HepG2 (cell line): ENCODE measurements around the gene OBSL1. TPM values are rescaled to one million over a fixed set of nuclear protein-coding genes. Genes with fewer than 3 reads are reported as not detected.

Experiments
- BCL6 ChIP-seq: IDR thresholded peaks from 2 replicates; pipeline ENCODE4 v1.6.1; 2016; ENCODE audit warnings: missing genetic modification reagents, missing compliant biosample characterization
- GMEB2 ChIP-seq: IDR thresholded peaks from 2 replicates; pipeline ENCODE4 v1.6.1; 2016; ENCODE audit warnings: missing biosample characterization, missing genetic modification reagents, low read depth
- GTF3A ChIP-seq: sonication (generic); formaldehyde crosslinking; conservative IDR thresholded peaks from 2 replicates; pipeline ENCODE4 v1.4.0; 2020; ENCODE audit warnings: mild to moderate bottlenecking, missing genetic modification reagents
- MEF2D ChIP-seq: sonication (generic); formaldehyde crosslinking; IDR thresholded peaks from 2 replicates; pipeline ENCODE4 v1.5.1; 2020; ENCODE audit warnings: mild to moderate bottlenecking, missing genetic modification reagents
- PITX1 ChIP-seq: sonication (generic); formaldehyde crosslinking; IDR thresholded peaks from 2 replicates; pipeline ENCODE4 v1.5.1; 2020; ENCODE audit warnings: mild to moderate bottlenecking, missing genetic modification reagents
- RNF219 ChIP-seq: sonication (generic); formaldehyde crosslinking; IDR thresholded peaks from 2 replicates; pipeline ENCODE4 v1.5.0; 2020; ENCODE audit warnings: mild to moderate bottlenecking, missing genetic modification reagents
- SNAPC2 ChIP-seq: sonication (generic); formaldehyde crosslinking; IDR thresholded peaks from 2 replicates; pipeline ENCODE4 v1.8.1; 2022; ENCODE audit warnings: mild to moderate bottlenecking, missing genetic modification reagents
- ZNF598 ChIP-seq: sonication (generic); formaldehyde crosslinking; IDR thresholded peaks from 2 replicates; pipeline ENCODE4 v1.5.1; 2020; ENCODE audit warnings: mild to moderate bottlenecking, missing genetic modification reagents, borderline replicate concordance
- ZNF790 ChIP-seq: sonication (generic); formaldehyde crosslinking; IDR thresholded peaks from 2 replicates; pipeline ENCODE4 v1.8.0; 2022; ENCODE audit warnings: missing genetic modification reagents, mild to moderate bottlenecking, borderline replicate concordance
- polyA plus RNA-seq, 8 experiments: library from polyadenylated mRNA; depleted of rRNA in 3 of 8; stranded (reverse) in 7 of 8; unstranded in 1 of 8; fragments of >200 nt; fragmentation: Illumina TruSeq in 4 of 8; extraction: Trizol in 4 of 8; gene quantifications; 2 replicates each; pipeline versions ENCODE4 v1.2.1 to v1.2.3, GENCODE V29; 2011 to 2016; ENCODE audit warnings: low read depth in 4 of 8, missing spikeins in 1 of 8, mixed read lengths in 1 of 8; ENCODE audit not compliant: insufficient read depth in 1 of 8
- total RNA-seq, 5 experiments: library from RNA; depleted of rRNA; stranded (reverse); fragments of >200 nt; fragmentation: Illumina TruSeq; extraction: Trizol; gene quantifications; 2 replicates each; pipeline ENCODE4 v1.2.3, GENCODE V29; 2016; ENCODE audit warnings: low read depth in 1 of 5
- TF ChIP-seq, protein P1 (sequence below): sonication (generic); formaldehyde crosslinking; IDR thresholded peaks from 2 replicates; pipeline ENCODE4 v1.5.0; 2020; ENCODE audit warnings: mild to moderate bottlenecking, missing genetic modification reagents, moderate library complexity
- TF ChIP-seq, protein P2 (sequence below): sonication (generic); formaldehyde crosslinking; IDR thresholded peaks from 2 replicates; pipeline ENCODE4 v1.5.0; 2020; ENCODE audit warnings: missing genetic modification reagents
- TF ChIP-seq, protein P3 (sequence below): IDR thresholded peaks from 2 replicates; pipeline ENCODE4 v1.6.1; 2016; ENCODE audit warnings: control low read depth
- TF ChIP-seq, protein P4 (sequence below): IDR thresholded peaks from 2 replicates; pipeline ENCODE4 v1.6.1; 2016; ENCODE audit warnings: missing compliant biosample characterization, missing genetic modification reagents, borderline replicate concordance
- TF ChIP-seq, protein P5 (sequence below): sonication (generic); formaldehyde crosslinking; IDR thresholded peaks from 2 replicates; pipeline ENCODE4 v1.8.1; 2022; ENCODE audit warnings: low read depth, mild to moderate bottlenecking, missing genetic modification reagents

Gene OBSL1
- total and polyA plus RNA-seq, 2 of the 13 experiments (the other 11 are each of a cell fraction or from before 2014, with no cell fraction given), result 86.7 to 218 TPM

DNA sequence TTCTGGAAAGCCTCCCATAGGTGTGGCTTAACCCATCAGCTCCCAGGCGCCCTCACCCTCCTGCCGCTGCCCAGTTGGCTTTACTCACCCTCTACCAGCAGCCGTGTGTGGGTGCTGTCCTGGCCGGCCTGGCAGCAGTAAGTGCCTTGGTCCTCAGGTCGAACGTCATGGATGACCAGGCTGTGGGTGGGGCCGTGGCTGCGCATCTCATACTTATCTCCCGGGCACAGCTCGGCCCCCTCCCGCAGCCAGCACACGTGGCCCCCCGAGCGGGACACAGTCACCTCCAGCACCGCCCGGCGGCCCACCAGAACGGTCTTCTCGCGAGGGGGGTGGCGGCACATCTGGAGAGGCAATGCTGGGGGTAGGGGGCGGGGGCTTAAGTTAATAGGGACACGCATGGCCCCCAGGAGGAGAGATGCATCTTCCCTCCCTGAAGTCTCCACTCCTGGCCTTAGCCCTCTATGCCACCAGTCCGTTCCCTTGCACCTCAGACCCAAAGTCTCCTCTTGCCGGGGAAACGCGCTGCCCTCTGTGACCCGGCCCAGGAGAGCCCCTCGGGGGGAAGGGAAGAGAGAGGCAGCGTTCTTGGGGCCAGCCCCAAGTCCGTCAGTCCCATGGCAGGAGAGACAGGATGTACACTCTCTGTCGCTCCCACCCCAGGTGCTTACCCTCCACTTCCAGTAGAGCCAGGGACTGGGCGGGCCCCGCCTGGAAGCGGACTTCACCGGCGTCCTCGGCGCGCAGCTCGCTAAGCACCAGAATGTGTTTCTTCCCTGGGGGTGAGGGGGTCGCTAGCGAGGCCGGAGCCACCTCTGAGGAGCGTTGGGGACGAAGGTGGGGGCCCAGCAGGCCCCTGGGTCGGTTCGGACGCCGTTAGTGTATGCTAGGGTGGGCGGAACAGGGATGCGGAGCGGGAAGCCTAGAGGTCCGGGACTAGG lies 19.6 kb downstream of the OBSL1 start (continued):
- TF ChIP-seq, protein P1, sequence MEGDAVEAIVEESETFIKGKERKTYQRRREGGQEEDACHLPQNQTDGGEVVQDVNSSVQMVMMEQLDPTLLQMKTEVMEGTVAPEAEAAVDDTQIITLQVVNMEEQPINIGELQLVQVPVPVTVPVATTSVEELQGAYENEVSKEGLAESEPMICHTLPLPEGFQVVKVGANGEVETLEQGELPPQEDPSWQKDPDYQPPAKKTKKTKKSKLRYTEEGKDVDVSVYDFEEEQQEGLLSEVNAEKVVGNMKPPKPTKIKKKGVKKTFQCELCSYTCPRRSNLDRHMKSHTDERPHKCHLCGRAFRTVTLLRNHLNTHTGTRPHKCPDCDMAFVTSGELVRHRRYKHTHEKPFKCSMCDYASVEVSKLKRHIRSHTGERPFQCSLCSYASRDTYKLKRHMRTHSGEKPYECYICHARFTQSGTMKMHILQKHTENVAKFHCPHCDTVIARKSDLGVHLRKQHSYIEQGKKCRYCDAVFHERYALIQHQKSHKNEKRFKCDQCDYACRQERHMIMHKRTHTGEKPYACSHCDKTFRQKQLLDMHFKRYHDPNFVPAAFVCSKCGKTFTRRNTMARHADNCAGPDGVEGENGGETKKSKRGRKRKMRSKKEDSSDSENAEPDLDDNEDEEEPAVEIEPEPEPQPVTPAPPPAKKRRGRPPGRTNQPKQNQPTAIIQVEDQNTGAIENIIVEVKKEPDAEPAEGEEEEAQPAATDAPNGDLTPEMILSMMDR (CRISPR knock-in tag), result peak; percentile 53
- TF ChIP-seq RNF219 (CRISPR knock-in tag), result no peak
- TF ChIP-seq, protein P2, sequence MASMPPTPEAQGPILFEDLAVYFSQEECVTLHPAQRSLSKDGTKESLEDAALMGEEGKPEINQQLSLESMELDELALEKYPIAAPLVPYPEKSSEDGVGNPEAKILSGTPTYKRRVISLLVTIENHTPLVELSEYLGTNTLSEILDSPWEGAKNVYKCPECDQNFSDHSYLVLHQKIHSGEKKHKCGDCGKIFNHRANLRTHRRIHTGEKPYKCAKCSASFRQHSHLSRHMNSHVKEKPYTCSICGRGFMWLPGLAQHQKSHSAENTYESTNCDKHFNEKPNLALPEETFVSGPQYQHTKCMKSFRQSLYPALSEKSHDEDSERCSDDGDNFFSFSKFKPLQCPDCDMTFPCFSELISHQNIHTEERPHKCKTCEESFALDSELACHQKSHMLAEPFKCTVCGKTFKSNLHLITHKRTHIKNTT (CRISPR knock-in tag), result no peak
- TF ChIP-seq ZNF598, result 0 out of 2 replicates have a peak, but pooled peaks have one; percentile 35
- peak; percentile 74; the same call in 1 of the 2 replicates for TF ChIP-seq SNAPC2 (CRISPR knock-in tag)
- no peak; the same call in 1 of the 2 replicates for TF ChIP-seq MEF2D
- TF ChIP-seq, protein P3, sequence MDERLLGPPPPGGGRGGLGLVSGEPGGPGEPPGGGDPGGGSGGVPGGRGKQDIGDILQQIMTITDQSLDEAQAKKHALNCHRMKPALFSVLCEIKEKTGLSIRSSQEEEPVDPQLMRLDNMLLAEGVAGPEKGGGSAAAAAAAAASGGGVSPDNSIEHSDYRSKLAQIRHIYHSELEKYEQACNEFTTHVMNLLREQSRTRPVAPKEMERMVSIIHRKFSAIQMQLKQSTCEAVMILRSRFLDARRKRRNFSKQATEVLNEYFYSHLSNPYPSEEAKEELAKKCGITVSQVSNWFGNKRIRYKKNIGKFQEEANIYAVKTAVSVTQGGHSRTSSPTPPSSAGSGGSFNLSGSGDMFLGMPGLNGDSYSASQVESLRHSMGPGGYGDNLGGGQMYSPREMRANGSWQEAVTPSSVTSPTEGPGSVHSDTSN (CRISPR knock-in tag), result no peak
- TF ChIP-seq ZNF790, result no peak
- TF ChIP-seq GTF3A, result no peak; the same call in 1 of the 2 replicates
- TF ChIP-seq, protein P4, sequence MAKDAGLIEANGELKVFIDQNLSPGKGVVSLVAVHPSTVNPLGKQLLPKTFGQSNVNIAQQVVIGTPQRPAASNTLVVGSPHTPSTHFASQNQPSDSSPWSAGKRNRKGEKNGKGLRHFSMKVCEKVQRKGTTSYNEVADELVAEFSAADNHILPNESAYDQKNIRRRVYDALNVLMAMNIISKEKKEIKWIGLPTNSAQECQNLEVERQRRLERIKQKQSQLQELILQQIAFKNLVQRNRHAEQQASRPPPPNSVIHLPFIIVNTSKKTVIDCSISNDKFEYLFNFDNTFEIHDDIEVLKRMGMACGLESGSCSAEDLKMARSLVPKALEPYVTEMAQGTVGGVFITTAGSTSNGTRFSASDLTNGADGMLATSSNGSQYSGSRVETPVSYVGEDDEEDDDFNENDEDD (CRISPR knock-in tag), result no peak
- TF ChIP-seq, protein P5, sequence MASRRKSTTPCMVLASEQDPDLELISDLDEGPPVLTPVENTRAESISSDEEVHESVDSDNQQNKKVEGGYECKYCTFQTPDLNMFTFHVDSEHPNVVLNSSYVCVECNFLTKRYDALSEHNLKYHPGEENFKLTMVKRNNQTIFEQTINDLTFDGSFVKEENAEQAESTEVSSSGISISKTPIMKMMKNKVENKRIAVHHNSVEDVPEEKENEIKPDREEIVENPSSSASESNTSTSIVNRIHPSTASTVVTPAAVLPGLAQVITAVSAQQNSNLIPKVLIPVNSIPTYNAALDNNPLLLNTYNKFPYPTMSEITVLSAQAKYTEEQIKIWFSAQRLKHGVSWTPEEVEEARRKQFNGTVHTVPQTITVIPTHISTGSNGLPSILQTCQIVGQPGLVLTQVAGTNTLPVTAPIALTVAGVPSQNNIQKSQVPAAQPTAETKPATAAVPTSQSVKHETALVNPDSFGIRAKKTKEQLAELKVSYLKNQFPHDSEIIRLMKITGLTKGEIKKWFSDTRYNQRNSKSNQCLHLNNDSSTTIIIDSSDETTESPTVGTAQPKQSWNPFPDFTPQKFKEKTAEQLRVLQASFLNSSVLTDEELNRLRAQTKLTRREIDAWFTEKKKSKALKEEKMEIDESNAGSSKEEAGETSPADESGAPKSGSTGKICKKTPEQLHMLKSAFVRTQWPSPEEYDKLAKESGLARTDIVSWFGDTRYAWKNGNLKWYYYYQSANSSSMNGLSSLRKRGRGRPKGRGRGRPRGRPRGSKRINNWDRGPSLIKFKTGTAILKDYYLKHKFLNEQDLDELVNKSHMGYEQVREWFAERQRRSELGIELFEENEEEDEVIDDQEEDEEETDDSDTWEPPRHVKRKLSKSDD (CRISPR knock-in tag), result no peak
- TF ChIP-seq BCL6 (CRISPR knock-in tag), result no peak
- TF ChIP-seq PITX1 (CRISPR knock-in tag), result peak; percentile 42
- no peak for TF ChIP-seq GMEB2
